H9 (cell line): ENCODE data around the gene CACNB4. TPM values are rescaled to one million over a fixed set of nuclear protein-coding genes. Genes with fewer than 3 reads are reported as not detected.

Experiments used
- DNase-seq: peaks from one replicate; pipeline ENCODE4 v3.0.0-alpha.2; 2017
- H2AFZ ChIP-seq: one replicate; pipeline ENCODE4 v1.6.1; 2013; ENCODE audit warnings: mild to moderate bottlenecking, low read length, control low read depth, moderate library complexity
- H2AK5ac ChIP-seq: 2 replicates; pipeline ENCODE4 v1.6.1; 2013; ENCODE audit warnings: low read length, control low read depth, mixed read lengths; ENCODE audit not compliant: insufficient read length
- H2BK120ac ChIP-seq: one replicate; pipeline ENCODE4 v1.6.1; 2013; ENCODE audit warnings: low read depth, mild to moderate bottlenecking, low read length, control low read depth, inconsistent platforms; ENCODE audit not compliant: poor library complexity, severe bottlenecking
- H2BK12ac ChIP-seq: 2 replicates; pipeline ENCODE4 v1.6.1; 2013; ENCODE audit warnings: low read length, control low read depth, mixed read lengths, low read depth; ENCODE audit not compliant: insufficient read length
- H2BK15ac ChIP-seq: 2 replicates; pipeline ENCODE4 v1.6.1; 2013; ENCODE audit warnings: low read depth, low read length, control low read depth
- H2BK20ac ChIP-seq: one replicate; pipeline ENCODE4 v1.6.1; 2013; ENCODE audit warnings: low read depth, mild to moderate bottlenecking, low read length, control low read depth, inconsistent platforms; ENCODE audit not compliant: poor library complexity, severe bottlenecking
- H2BK5ac ChIP-seq: 2 replicates; pipeline ENCODE4 v1.6.1; 2013; ENCODE audit warnings: low read length, control low read depth, mixed read lengths; ENCODE audit not compliant: insufficient read length
- H3K14ac ChIP-seq: 2 replicates; pipeline ENCODE4 v1.6.1; 2013; ENCODE audit warnings: low read length, control low read depth; ENCODE audit not compliant: insufficient read depth
- H3K18ac ChIP-seq: 2 replicates; pipeline ENCODE4 v1.6.1; 2013; ENCODE audit warnings: low read depth, mild to moderate bottlenecking, mixed read lengths, low read length, control low read depth; ENCODE audit not compliant: insufficient read length
- H3K23ac ChIP-seq: 2 replicates; pipeline ENCODE4 v1.6.1; 2013; ENCODE audit warnings: low read length, control low read depth, mixed read lengths, low read depth; ENCODE audit not compliant: insufficient read length
- H3K23me2 ChIP-seq: 2 replicates; pipeline ENCODE4 v1.6.1; 2013; ENCODE audit warnings: low read depth, mild to moderate bottlenecking, mixed read lengths, low read length, control low read depth; ENCODE audit not compliant: insufficient read length, poor library complexity, severe bottlenecking
- H3K27ac ChIP-seq: 2 replicates; pipeline ENCODE4 v1.5.1; 2013; ENCODE audit warnings: low read length, control low read depth, mixed read lengths, low read depth; ENCODE audit not compliant: insufficient read length
- H3K27me3 ChIP-seq: 2 replicates; pipeline ENCODE4 v1.6.1; 2013; ENCODE audit warnings: low read length, control low read depth, inconsistent platforms; ENCODE audit not compliant: insufficient read depth
- H3K4ac ChIP-seq: 2 replicates; pipeline ENCODE4 v1.6.1; 2013; ENCODE audit warnings: low read depth, mild to moderate bottlenecking, control low read depth, inconsistent platforms, low read length, moderate library complexity
- H3K4me1 ChIP-seq: 2 replicates; pipeline ENCODE4 v1.6.1; 2013; ENCODE audit warnings: low read length, control low read depth, inconsistent platforms; ENCODE audit not compliant: insufficient read depth
- H3K4me2 ChIP-seq: 2 replicates; pipeline ENCODE4 v1.6.1; 2013; ENCODE audit warnings: low read length, control low read depth, mixed read lengths; ENCODE audit not compliant: insufficient read length, insufficient read depth
- H3K56ac ChIP-seq: 2 replicates; pipeline ENCODE4 v1.6.1; 2013; ENCODE audit warnings: low read depth, mild to moderate bottlenecking, mixed read lengths, low read length, control low read depth; ENCODE audit not compliant: insufficient read length
- H3K79me1 ChIP-seq: 2 replicates; pipeline ENCODE4 v1.6.1; 2013; ENCODE audit warnings: low read depth, mild to moderate bottlenecking, moderate library complexity, low read length, control low read depth, inconsistent platforms; ENCODE audit not compliant: insufficient read depth, poor library complexity, severe bottlenecking
- H3K79me2 ChIP-seq: 2 replicates; pipeline ENCODE4 v1.6.1; 2013; ENCODE audit warnings: low read length, control low read depth, inconsistent platforms; ENCODE audit not compliant: insufficient read depth
- H3K9ac ChIP-seq: 2 replicates; pipeline ENCODE4 v1.6.1; 2013; ENCODE audit warnings: low read length, control low read depth, mixed read lengths; ENCODE audit not compliant: insufficient read length; ENCODE audit errors: extremely low read depth
- H3K9me3 ChIP-seq: one replicate; pipeline ENCODE4 v1.6.1; 2013; ENCODE audit warnings: low read depth, low read length, inconsistent platforms; ENCODE audit not compliant: control insufficient read depth
- H3T11ph ChIP-seq: one replicate; pipeline ENCODE4 v1.6.1; 2013; ENCODE audit warnings: mild to moderate bottlenecking, low read length, control low read depth, inconsistent platforms
- H4K20me1 ChIP-seq: one replicate; pipeline ENCODE4 v1.6.1; 2013; ENCODE audit not compliant: control insufficient read depth, insufficient read length, insufficient read depth
- H4K5ac ChIP-seq: 2 replicates; pipeline ENCODE4 v1.6.1; 2013; ENCODE audit warnings: low read depth, mild to moderate bottlenecking, mixed read lengths, low read length, control low read depth; ENCODE audit not compliant: insufficient read length
- H4K8ac ChIP-seq: replicated peaks from 2 replicates; pipeline ENCODE4 v1.6.1; 2013; ENCODE audit warnings: low read length, control low read depth, mixed read lengths, low read depth; ENCODE audit not compliant: insufficient read length
- H4K91ac ChIP-seq: 2 replicates; pipeline ENCODE4 v1.6.1; 2013; ENCODE audit warnings: low read depth, mild to moderate bottlenecking, moderate library complexity, mixed read lengths, low read length, control low read depth; ENCODE audit not compliant: insufficient read length
- H3K27ac Mint-ChIP-seq, 3 experiments: 2 replicates in 2 of 3; 3 replicates in 1 of 3; pipeline ENCODE4 v1.8.0; 2020 to 2021; ENCODE audit warnings: mixed read lengths in 3 of 3, mild to moderate bottlenecking in 1 of 3, moderate library complexity in 1 of 3
- H3K27me3 Mint-ChIP-seq: 2 replicates; pipeline ENCODE4 v1.8.0; 2021; ENCODE audit warnings: low read depth, mild to moderate bottlenecking, moderate library complexity, mixed read lengths
- H3K36me3 Mint-ChIP-seq, 3 experiments: 2 replicates in 2 of 3; 3 replicates in 1 of 3; pipeline ENCODE4 v1.8.0; 2020 to 2021; ENCODE audit warnings: low read depth in 3 of 3, mixed read lengths in 3 of 3; ENCODE audit not compliant: insufficient read depth in 1 of 3
- H3K4me1 Mint-ChIP-seq, 2 experiments: 2 replicates each; pipeline ENCODE4 v1.8.0; 2020; ENCODE audit warnings: mixed read lengths in 2 of 2
- H3K4me3 Mint-ChIP-seq, 2 experiments: 2 replicates in 1 of 2; 3 replicates in 1 of 2; pipeline ENCODE4 v1.8.0; 2020 to 2021; ENCODE audit warnings: mild to moderate bottlenecking in 2 of 2, mixed read lengths in 2 of 2, moderate library complexity in 1 of 2
- H3K9me3 Mint-ChIP-seq, 2 experiments: 2 replicates in 1 of 2; 3 replicates in 1 of 2; pipeline ENCODE4 v1.8.0; 2020; ENCODE audit warnings: mild to moderate bottlenecking in 2 of 2, mixed read lengths in 2 of 2, moderate library complexity in 1 of 2
- CTCF ChIP-seq: fragments of 200-600 bp; sonication (generic); conservative IDR thresholded peaks from 3 replicates; pipeline ENCODE4 v1.8.0; 2021; ENCODE audit warnings: antibody characterized with exemption, mild to moderate bottlenecking
- WGBS: extraction: QIAGEN DNeasy Blood & Tissue Kit; methylation state at CpG from one replicate; pipeline ENCODE4 v1.1.7; 2013; ENCODE audit warnings: missing lambda C conversion rate, low lambda C conversion rate, mixed read lengths; ENCODE audit not compliant: insufficient read length; ENCODE audit errors: extremely low coverage; 5-methylcytosine and 5-hydroxymethylcytosine counted together
- total RNA-seq: library from RNA; stranded (reverse); gene quantifications from 2 replicates; pipeline ENCODE4 v1.2.1, GENCODE V29; 2021

Gene CACNB4
- total RNA-seq, 1 experiment from 2014 or later = 1.4 TPM

GRCh38 chr2:152037743-152038435, 61.0 kb downstream of the CACNB4 start:
- DNase-seq = no peak
- no peaks in the 10 kb centered on the region; the same call in 1 of the 2 replicates for H3K27me3 ChIP-seq
- no peak overlapping the region for H3K14ac ChIP-seq
- H2BK120ac ChIP-seq = no peak overlapping the region
- no peak overlapping the region for H3K4ac ChIP-seq
- Mint-ChIP-seq H3K4me3 (no peak overlapping the region), H3K36me3 (no peaks in the 10 kb centered on the region), H3K27me3 (peaks cover 43% of the 10 kb centered on the region), H3K27ac (no peak overlapping the region), H3K4me1 (peaks cover 37 to 41% of the 10 kb centered on the region in 2 experiments), H3K9me3 (no peaks in the 10 kb centered on the region; a peak in 1 of 5 replicates)
- H4K20me1 ChIP-seq = no peaks in the 10 kb centered on the region
- no peak overlapping the region for H3K9ac ChIP-seq
- no peak overlapping the region for H2AFZ ChIP-seq
- no peak overlapping the region for H2BK5ac ChIP-seq
- no peak overlapping the region for H2BK15ac ChIP-seq
- H3K23ac ChIP-seq = no peak overlapping the region
- H3K4me2 ChIP-seq = no peak overlapping the region
- no peaks in the 10 kb centered on the region for H3K79me2 ChIP-seq
- no peak overlapping the region for H2BK12ac ChIP-seq
- no peak for TF ChIP-seq CTCF
- no peak overlapping the region for H3K27ac ChIP-seq
- no peak overlapping the region for H4K8ac ChIP-seq
- H3K9me3 ChIP-seq = no peaks in the 10 kb centered on the region
- no peak overlapping the region for H4K91ac ChIP-seq
- no peak overlapping the region for H4K5ac ChIP-seq
- H2BK20ac ChIP-seq = no peak overlapping the region
- no CpG with 5 or more reads among the region's 6 CpGs for WGBS
- H3T11ph ChIP-seq = no peak overlapping the region
- no peak overlapping the region for H3K18ac ChIP-seq
- no peaks in the 10 kb centered on the region for H3K79me1 ChIP-seq
- H3K4me1 ChIP-seq = peaks cover 11% of the 10 kb centered on the region
- H3K56ac ChIP-seq = no peak overlapping the region
- no peaks in the 10 kb centered on the region for H3K23me2 ChIP-seq
- H2AK5ac ChIP-seq = no peak overlapping the region
